GM23338 (cell line): ENCODE results near the gene MICALL2. TPM values are rescaled to one million over a fixed set of nuclear protein-coding genes. Genes with fewer than 3 reads are reported as not detected.

Experiments
- ATAC-seq: fragments of 200-7000 bp; cut with Tn5 transposase; 3 replicates; pipeline ENCODE4 v1.9.1; 2020
- DNase-seq: peaks from one replicate; pipeline ENCODE4 v3.0.0-alpha.2; 2015; ENCODE audit warnings: low spot score
- H2AFZ ChIP-seq: fragments of 200-600 bp; sonication (generic); 2 replicates; pipeline ENCODE4 v1.8.0; 2016; ENCODE audit warnings: antibody characterized with exemption, mild to moderate bottlenecking, moderate library complexity
- H3F3A ChIP-seq: fragments of 200-600 bp; sonication (generic); replicated peaks from 2 replicates; pipeline ENCODE4 v1.8.0; 2017; ENCODE audit warnings: antibody characterized with exemption, mixed run types, low read depth
- H3K27ac ChIP-seq: fragments of 200-600 bp; sonication (generic); 2 replicates; pipeline ENCODE4 v1.6.1; 2016; ENCODE audit warnings: low read depth
- H3K27me3 ChIP-seq: fragments of 200-600 bp; sonication (generic); 2 replicates; pipeline ENCODE4 v1.8.0; 2016; ENCODE audit warnings: mild to moderate bottlenecking, mixed run types, moderate library complexity; ENCODE audit not compliant: insufficient read depth
- H3K36me3 ChIP-seq: fragments of 200-600 bp; sonication (generic); 2 replicates; pipeline ENCODE4 v1.8.0; 2016; ENCODE audit warnings: mild to moderate bottlenecking; ENCODE audit not compliant: insufficient read depth
- H3K4me1 ChIP-seq: fragments of 200-600 bp; sonication (generic); 2 replicates; pipeline ENCODE4 v1.8.0; 2016; ENCODE audit warnings: mild to moderate bottlenecking, moderate library complexity; ENCODE audit not compliant: insufficient read depth
- H3K4me2 ChIP-seq: fragments of 200-600 bp; sonication (generic); 2 replicates; pipeline ENCODE4 v1.7.1; 2017; ENCODE audit warnings: mixed run types
- H3K4me3 ChIP-seq: fragments of 200-600 bp; sonication (generic); 2 replicates; pipeline ENCODE4 v1.6.1; 2016; ENCODE audit warnings: mixed run types
- H3K79me2 ChIP-seq: fragments of 200-600 bp; sonication (generic); replicated peaks from 2 replicates; pipeline ENCODE4 v1.8.0; 2017; ENCODE audit warnings: mild to moderate bottlenecking; ENCODE audit not compliant: insufficient read depth
- H3K9me2 ChIP-seq: fragments of 200-600 bp; sonication (generic); 2 replicates; pipeline ENCODE4 v1.8.0; 2017; ENCODE audit not compliant: insufficient read depth
- H4K20me1 ChIP-seq: fragments of 200-600 bp; sonication (generic); replicated peaks from 2 replicates; pipeline ENCODE4 v1.8.0; 2017; ENCODE audit warnings: mild to moderate bottlenecking; ENCODE audit not compliant: insufficient read depth
- H3K27ac Mint-ChIP-seq: 2 replicates; pipeline ENCODE4 v1.8.0; 2020; ENCODE audit warnings: inconsistent platforms, mild to moderate bottlenecking, moderate library complexity, mixed read lengths
- H3K27me3 Mint-ChIP-seq: 3 replicates; pipeline ENCODE4 v1.8.0; 2022; ENCODE audit warnings: low read depth, mild to moderate bottlenecking, moderate library complexity, mixed read lengths, inconsistent platforms; ENCODE audit not compliant: insufficient read depth, poor library complexity
- H3K36me3 Mint-ChIP-seq: 3 replicates; pipeline ENCODE4 v1.8.0; 2021; ENCODE audit warnings: low read depth, mild to moderate bottlenecking, inconsistent platforms, moderate library complexity, mixed read lengths
- H3K4me1 Mint-ChIP-seq: 3 replicates; pipeline ENCODE4 v1.8.0; 2020; ENCODE audit warnings: mild to moderate bottlenecking, inconsistent platforms, mixed read lengths
- H3K4me3 Mint-ChIP-seq: 3 replicates; pipeline ENCODE4 v1.8.0; 2021; ENCODE audit warnings: moderate library complexity, mild to moderate bottlenecking, inconsistent platforms, mixed read lengths
- H3K9me3 Mint-ChIP-seq: 3 replicates; pipeline ENCODE4 v1.8.0; 2020; ENCODE audit warnings: moderate library complexity, mild to moderate bottlenecking, inconsistent platforms, mixed read lengths
- CREB1 ChIP-seq: fragments of 250-450 bp; sonication (Bioruptor Pico); IDR thresholded peaks from 2 replicates; pipeline ENCODE4 v1.5.0; 2020; ENCODE audit warnings: low read depth, mild to moderate bottlenecking, moderate library complexity
- EZH2 ChIP-seq: fragments of 200-600 bp; sonication (generic); IDR thresholded peaks from one replicate; pipeline ENCODE4 v1.8.0; 2017; ENCODE audit warnings: antibody characterized with exemption, mild to moderate bottlenecking, low read depth; ENCODE audit not compliant: unreplicated experiment
- JUNB ChIP-seq: IDR thresholded peaks from one replicate; pipeline ENCODE4 v1.6.1; 2016; ENCODE audit warnings: antibody characterized with exemption; ENCODE audit not compliant: unreplicated experiment
- NANOG ChIP-seq: IDR thresholded peaks from 2 replicates; pipeline ENCODE4 v1.6.1; 2016; ENCODE audit warnings: antibody characterized with exemption, borderline replicate concordance
- STAT1 ChIP-seq: IDR thresholded peaks from one replicate; pipeline ENCODE4 v1.6.1; 2016; ENCODE audit warnings: antibody characterized with exemption; ENCODE audit not compliant: unreplicated experiment
- ZNF114 ChIP-seq: fragments of 250-450 bp; sonication (Bioruptor Pico); IDR thresholded peaks from 2 replicates; pipeline ENCODE4 v1.5.0; 2020; ENCODE audit warnings: mild to moderate bottlenecking, moderate library complexity
- ZNF331 ChIP-seq: fragments of 250-450 bp; sonication (Bioruptor Pico); IDR thresholded peaks from 2 replicates; pipeline ENCODE4 v1.5.0; 2020; ENCODE audit warnings: low read depth, mild to moderate bottlenecking, moderate library complexity
- ZNF462 ChIP-seq: fragments of 250-450 bp; sonication (Bioruptor Pico); IDR thresholded peaks from 2 replicates; pipeline ENCODE4 v1.5.0; 2020; ENCODE audit warnings: mild to moderate bottlenecking, moderate library complexity
- polyA plus RNA-seq: library from polyadenylated mRNA; unstranded; fragments of >200 nt; fragmentation: Nextera tagmentation; extraction: Ambion mirVana; gene quantifications from 2 replicates; pipeline ENCODE4 v1.2.1, GENCODE V29; 2016
- total RNA-seq: library from RNA; depleted of rRNA; stranded (reverse); fragments of >200 nt; shearing (Covaris generic); gene quantifications from 2 replicates; pipeline ENCODE4 v1.2.3, GENCODE V29; 2014

The MICALL2 gene
- total and polyA plus RNA-seq, 2 experiments from 2014 or later, result 7.0 to 13.0 TPM

- TF ChIP-seq ZNF462 (CRISPR knock-in tag) (no peak), CREB1 (no peak)
Observed at GRCh38 chr7:1457059-1457948, 2.0 kb downstream of the MICALL2 start (continued).

DNA sequence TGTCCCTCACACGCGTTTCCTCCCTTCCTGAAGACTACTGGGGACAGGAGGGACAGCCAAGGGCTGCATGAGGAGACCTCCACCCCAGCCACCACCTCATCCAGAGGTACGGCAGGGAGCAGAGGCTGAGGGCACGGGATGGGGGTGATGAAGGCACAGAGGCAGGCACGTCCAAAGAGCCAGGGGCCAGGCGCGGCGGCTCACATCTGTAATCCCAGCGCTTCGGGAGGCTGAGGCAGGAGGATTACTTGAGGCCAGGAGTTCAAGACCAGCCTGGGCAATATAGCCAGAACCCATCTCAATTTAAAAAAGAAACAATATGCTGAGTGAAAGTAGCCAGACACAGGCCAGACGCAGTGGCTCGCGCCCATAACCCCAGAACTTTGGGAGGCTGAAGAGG lies 3.3 kb downstream of the MICALL2 start:
- no peak overlapping the region for H3K4me3 ChIP-seq
- H3K9me2 ChIP-seq, result no peaks in the 10 kb centered on the region
- Mint-ChIP-seq H3K4me3 (no peak overlapping the region), H3K27me3 (peaks cover 9% of the 10 kb centered on the region), H3K36me3 (no peaks in the 10 kb centered on the region), H3K4me1 (peaks cover 14% of the 10 kb centered on the region), H3K27ac (no peak overlapping the region), H3K9me3 (no peaks in the 10 kb centered on the region)
- no peak overlapping the region for H3K27ac ChIP-seq
- H3K27me3 ChIP-seq, result no peaks in the 10 kb centered on the region
- ATAC-seq, result no peak
- no peaks in the 10 kb centered on the region; the same call in 1 of the 2 replicates for H3F3A ChIP-seq
- no peak for DNase-seq
- H2AFZ ChIP-seq, result no peak overlapping the region
- no peaks in the 10 kb centered on the region for H3K79me2 ChIP-seq
- peaks cover 3% of the 10 kb centered on the region; the same call in 1 of the 2 replicates for H3K4me1 ChIP-seq
- no peak overlapping the region for H3K4me2 ChIP-seq
- no peaks in the 10 kb centered on the region; the same call in 1 of the 2 replicates for H4K20me1 ChIP-seq
- H3K36me3 ChIP-seq, result no peaks in the 10 kb centered on the region
- TF ChIP-seq NANOG, result no peak
- no peak for TF ChIP-seq EZH2
- no peak for TF ChIP-seq ZNF462 (CRISPR knock-in tag)
- no peak for TF ChIP-seq ZNF114
- TF ChIP-seq ZNF331 (CRISPR knock-in tag), result no peak
- no peak for TF ChIP-seq STAT1
- no peak for TF ChIP-seq JUNB
- TF ChIP-seq CREB1, result no peak
